Psoas muscle (tissue), 8 donors: ENCODE data around the gene MYO5B. TPM values are rescaled to one million over a fixed set of nuclear protein-coding genes. Genes with fewer than 3 reads are reported as not detected.
"Not testable (repeated sequence)": the region's sequence is repeated elsewhere in the genome, so short reads cannot be mapped to it uniquely, and the experiment has no call there.

Experiments used
- ATAC-seq, 4 donors: fragments of 200-7000 bp; cut with Tn5 transposase; one replicate each; pipeline ENCODE4 v1.9.1; 2020; ENCODE audit warnings: moderate library complexity in 3 of 4, mild to moderate bottlenecking in 2 of 4
- DNase-seq, 2 donors: peaks; one replicate each; pipeline ENCODE4 v3.0.0-alpha.2; 2020
- H3K27ac ChIP-seq: fragments of 200-600 bp; one replicate; pipeline ENCODE4 v1.8.0; 2022
- H3K27me3 ChIP-seq, 3 donors: fragments of 200-600 bp in 1 of 3; one replicate each; pipeline versions ENCODE4 v1.6.1 to v1.8.0; 2013 to 2022; ENCODE audit warnings: low read length in 2 of 3, mild to moderate bottlenecking in 2 of 3, moderate library complexity in 1 of 3; ENCODE audit not compliant: insufficient read depth in 3 of 3
- H3K36me3 ChIP-seq, 2 donors: fragments of 200-600 bp in 1 of 2; one replicate each; pipeline versions ENCODE4 v1.6.1 to v1.8.0; 2013 to 2022; ENCODE audit warnings: low read depth in 1 of 2, mild to moderate bottlenecking in 1 of 2, moderate library complexity in 1 of 2; ENCODE audit not compliant: insufficient read depth in 1 of 2
- H3K4me1 ChIP-seq: fragments of 200-600 bp; one replicate; pipeline ENCODE4 v1.8.0; 2022
- H3K4me3 ChIP-seq: fragments of 200-600 bp; one replicate; pipeline ENCODE4 v1.8.0; 2022; ENCODE audit warnings: mild to moderate bottlenecking
- H3K9me3 ChIP-seq: fragments of 200-600 bp; one replicate; pipeline ENCODE4 v1.8.0; 2022
- WGBS, 3 donors: extraction: QIAGEN DNeasy Blood & Tissue Kit; methylation state at CpG; one replicate each; pipeline versions ENCODE4 v1.1.6 to v1.1.7; 2013; 5-methylcytosine and 5-hydroxymethylcytosine counted together
- intact Hi-C, 2 donors: fragments of 100-400 bp; cut with DNase I; formaldehyde crosslinking; loops; one replicate each; pipeline versions ENCODE4 v1.11.0 to v1.14.2; 2022
- long read RNA-seq, 2 donors: library from polyadenylated mRNA; unstranded; transcript quantifications; one replicate each; pipeline ENCODE4 v2.0.0, GENCODE V29; 2021
- polyA plus RNA-seq, 3 donors: library from polyadenylated mRNA; stranded (reverse); fragments of 200-250 nt; gene quantifications; one replicate each; pipeline ENCODE4 v1.2.3, GENCODE V29; 2013
- total RNA-seq, 4 donors: library from RNA; stranded (reverse); fragmentation: NEBNext Ultra II Directional in 2 of 4; extraction: Animal tissue kit (Norgen Biotek cat#: 25700) in 2 of 4; gene quantifications; one replicate each; pipeline versions ENCODE4 v1.2.1 to v1.2.4, GENCODE V29; 2021 to 2023
- TF ChIP-seq, protein P1 (sequence below): fragments of 200-600 bp; IDR thresholded peaks from one replicate; pipeline ENCODE4 v1.8.0; 2022; ENCODE audit warnings: antibody characterized with exemption
- donor health status: healthy with polysubstance abuse.
- donor health status: DM: no; HTN: no; CAD: no; lungs with moderate emphysema.
- donor health status: Bipolar disorder and iron deficiency.
- donor health status: healthy.
- donor health status: DM: yes; HTN: yes; CAD: no.
- donor health status: DM: no; HTN: no; CAD: no.
- donor health status: DM: no; HTN: no; CAD: no.
- donor health status: DM: yes; HTN: yes; CAD: no.

MYO5B gene
- total RNA-seq (under 1 TPM; 0.13 to 0.88 (median 0.45) TPM), polyA plus RNA-seq (1 to 10 TPM in 1 of 3 donors, under 1 TPM in 2; 0.10 to 1.2 (median 0.11) TPM)
- long read RNA-seq, donor 1: 0 reads
- long read RNA-seq, donor 2: 0 reads

DNA sequence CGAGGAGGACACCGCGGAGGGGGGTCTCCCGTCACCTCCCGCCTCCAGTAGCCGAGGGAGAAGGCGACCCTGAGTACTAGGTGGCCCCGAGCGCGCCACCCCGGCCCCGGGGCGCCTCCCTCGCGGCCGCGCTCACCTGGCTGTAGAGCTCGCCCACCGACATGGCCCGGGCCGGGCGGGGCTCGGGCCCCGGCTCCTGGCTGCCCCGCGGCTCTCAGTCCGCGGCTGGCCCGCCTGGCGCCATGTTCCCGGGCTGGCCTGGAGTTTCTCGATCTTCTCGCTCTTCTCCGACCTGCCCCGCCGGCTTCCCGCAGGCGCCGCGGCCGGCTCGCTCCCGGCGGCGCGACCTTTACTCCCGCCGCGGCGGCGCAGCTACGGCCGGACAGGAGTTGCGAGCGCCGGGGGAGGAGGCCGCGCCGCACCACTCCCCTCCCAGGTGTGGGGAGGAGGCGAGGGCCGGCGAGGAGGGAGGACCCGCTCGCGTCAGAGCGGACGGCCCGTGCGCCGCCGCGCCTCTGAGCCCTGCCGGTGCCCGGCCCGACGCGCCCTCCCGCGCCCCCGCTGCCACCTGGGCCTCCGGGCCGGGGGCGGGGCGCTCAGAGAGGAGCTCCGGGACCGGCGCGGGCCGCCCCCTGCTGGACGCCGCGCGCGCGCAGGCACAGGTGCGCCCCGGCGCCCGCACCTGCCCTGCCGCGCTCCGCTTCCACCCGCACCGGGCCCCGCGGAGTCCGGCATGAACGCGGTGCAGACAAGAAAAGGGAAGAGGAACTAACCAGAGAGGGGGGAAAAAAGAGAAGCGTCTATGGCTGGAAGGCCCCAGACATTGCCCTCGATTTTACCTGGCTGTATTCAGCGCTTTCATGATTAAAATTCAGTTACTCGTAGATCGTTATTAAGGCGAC is at the start of gene MYO5B:
TSS of gene MYO5B (minus strand) at position 517 of the 902 bp plus-strand sequence. CDS start at position 163, 354 bp downstream.
- DNase-seq (peak; percentile 27 to 56), ATAC-seq (peak; percentile 80 to 91 (median 88))
- 1 to 2% (median 2%) methylated on average over 40 to 114 of the region's 115 CpGs for WGBS, 3 donors
- Histone ChIP-seq H3K27ac (no peak within 1 kb of the TSS), H3K27me3 (peaks cover 3 to 86% (median 25%) of the 10 kb centered on the region in 3 donors), H3K4me1 (peaks cover 3% of the 10 kb centered on the region), H3K4me3 (peak within 1 kb of the TSS; percentile 68), H3K36me3 (no peaks in the 10 kb centered on the region), H3K9me3 (no peaks in the 10 kb centered on the region)
- TF ChIP-seq, protein P1, sequence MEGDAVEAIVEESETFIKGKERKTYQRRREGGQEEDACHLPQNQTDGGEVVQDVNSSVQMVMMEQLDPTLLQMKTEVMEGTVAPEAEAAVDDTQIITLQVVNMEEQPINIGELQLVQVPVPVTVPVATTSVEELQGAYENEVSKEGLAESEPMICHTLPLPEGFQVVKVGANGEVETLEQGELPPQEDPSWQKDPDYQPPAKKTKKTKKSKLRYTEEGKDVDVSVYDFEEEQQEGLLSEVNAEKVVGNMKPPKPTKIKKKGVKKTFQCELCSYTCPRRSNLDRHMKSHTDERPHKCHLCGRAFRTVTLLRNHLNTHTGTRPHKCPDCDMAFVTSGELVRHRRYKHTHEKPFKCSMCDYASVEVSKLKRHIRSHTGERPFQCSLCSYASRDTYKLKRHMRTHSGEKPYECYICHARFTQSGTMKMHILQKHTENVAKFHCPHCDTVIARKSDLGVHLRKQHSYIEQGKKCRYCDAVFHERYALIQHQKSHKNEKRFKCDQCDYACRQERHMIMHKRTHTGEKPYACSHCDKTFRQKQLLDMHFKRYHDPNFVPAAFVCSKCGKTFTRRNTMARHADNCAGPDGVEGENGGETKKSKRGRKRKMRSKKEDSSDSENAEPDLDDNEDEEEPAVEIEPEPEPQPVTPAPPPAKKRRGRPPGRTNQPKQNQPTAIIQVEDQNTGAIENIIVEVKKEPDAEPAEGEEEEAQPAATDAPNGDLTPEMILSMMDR: peak; percentile 70
- intact Hi-C loops: loop anchor here (2.0 to 10.0 kb wide), 5 partner anchors 183 to 680 kb away; partner anchors contain the start of gene ACAA2 (in 1 of the 2)

DNA sequence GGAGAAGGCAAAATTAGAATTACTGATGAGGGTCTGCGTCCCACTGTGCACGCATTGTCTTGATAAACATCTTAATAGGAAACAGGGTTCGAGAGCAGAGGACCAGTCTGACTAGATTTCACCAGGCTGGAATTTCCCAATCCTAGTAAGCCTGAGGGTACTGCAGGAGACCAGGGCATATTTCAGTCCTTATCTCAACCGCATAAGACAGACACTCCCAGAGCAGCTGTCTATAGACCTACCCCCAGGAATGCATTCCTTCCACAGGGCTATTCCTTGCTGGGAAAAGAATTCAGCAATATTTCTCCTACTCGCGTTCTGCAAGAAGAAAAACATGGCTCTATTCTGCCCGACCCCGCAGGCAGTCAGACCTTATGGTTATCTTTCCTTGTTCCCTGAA is 46.8 kb upstream of the MYO5B start:
- H3K27ac ChIP-seq, H3K36me3 ChIP-seq, H3K4me3 ChIP-seq, DNase-seq, H3K27me3 ChIP-seq, intact Hi-C loops, H3K9me3 ChIP-seq, H3K4me1 ChIP-seq, ATAC-seq: not testable (repeated sequence)
- 74 to 90% (median 89%) methylated on average over 8 of the region's 8 CpGs for WGBS, 3 donors

DNA sequence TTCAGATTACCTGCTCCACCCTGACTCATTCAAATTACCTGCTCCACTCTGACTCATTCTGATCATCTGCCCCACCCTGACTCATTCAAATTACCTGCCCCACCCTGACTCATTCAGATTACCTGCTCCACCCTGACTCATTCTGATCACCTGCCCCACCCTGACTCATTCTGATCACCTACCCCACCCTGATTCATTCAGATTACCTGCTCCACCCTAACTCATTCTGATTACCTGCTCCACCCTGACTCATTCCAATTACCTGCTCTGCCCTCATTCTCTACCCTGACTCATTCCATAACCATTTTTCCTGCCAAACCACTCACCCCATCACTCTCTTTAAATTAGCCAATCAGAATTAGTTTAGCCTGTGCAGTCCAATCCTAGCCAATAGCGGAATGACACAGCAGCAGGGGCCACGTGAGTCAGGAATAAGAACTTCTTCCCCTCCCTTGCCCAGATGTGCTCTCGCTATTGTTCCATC is 45.2 kb upstream of the MYO5B start:
- no peak overlapping the region for H3K4me3 ChIP-seq
- H3K36me3 ChIP-seq: no peaks in the 10 kb centered on the region
- WGBS, 3 donors: 81 to 84% (median 83%) methylated on average over 3 of the region's 3 CpGs
- ATAC-seq: no peak
- TF ChIP-seq, protein P1: no peak
- H3K9me3 ChIP-seq: no peaks in the 10 kb centered on the region
- H3K27ac ChIP-seq: no peak overlapping the region
- intact Hi-C loops: no loop called here
- DNase-seq: no peak
- no peaks in the 10 kb centered on the region for H3K27me3 ChIP-seq
- H3K4me1 ChIP-seq: no peaks in the 10 kb centered on the region

DNA sequence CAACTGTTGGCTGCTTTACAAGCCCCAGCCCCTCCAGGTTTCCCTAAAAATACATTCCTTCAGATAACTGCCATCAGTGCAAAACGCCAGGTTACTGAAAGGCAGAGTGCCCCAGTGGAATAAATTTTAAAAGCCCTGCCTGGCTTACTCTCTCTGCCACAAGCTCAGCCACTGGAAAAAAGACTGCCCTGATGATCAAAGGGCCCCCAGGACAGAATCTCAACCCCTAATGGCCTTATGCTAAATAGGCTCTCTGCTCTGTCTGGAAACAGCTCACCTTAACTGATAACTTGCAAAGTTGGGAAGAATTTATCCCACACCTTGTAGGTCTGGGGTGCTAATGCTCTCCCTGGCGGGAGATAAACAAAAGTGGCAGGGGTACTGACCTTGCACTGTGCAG is 37.5 kb upstream of the MYO5B start:
- H3K27ac ChIP-seq: no peak overlapping the region
- WGBS, 3 donors: 60 to 75% (median 69%) methylated on average over 2 of the region's 2 CpGs
- no peaks in the 10 kb centered on the region for H3K9me3 ChIP-seq
- no peaks in the 10 kb centered on the region for H3K36me3 ChIP-seq
- intact Hi-C loops: no loop called here
- no peaks in the 10 kb centered on the region for H3K27me3 ChIP-seq
- ATAC-seq (no peak), DNase-seq (no peak)
- no peak overlapping the region for H3K4me3 ChIP-seq
- no peaks in the 10 kb centered on the region for H3K4me1 ChIP-seq
- TF ChIP-seq, protein P1: no peak

DNA sequence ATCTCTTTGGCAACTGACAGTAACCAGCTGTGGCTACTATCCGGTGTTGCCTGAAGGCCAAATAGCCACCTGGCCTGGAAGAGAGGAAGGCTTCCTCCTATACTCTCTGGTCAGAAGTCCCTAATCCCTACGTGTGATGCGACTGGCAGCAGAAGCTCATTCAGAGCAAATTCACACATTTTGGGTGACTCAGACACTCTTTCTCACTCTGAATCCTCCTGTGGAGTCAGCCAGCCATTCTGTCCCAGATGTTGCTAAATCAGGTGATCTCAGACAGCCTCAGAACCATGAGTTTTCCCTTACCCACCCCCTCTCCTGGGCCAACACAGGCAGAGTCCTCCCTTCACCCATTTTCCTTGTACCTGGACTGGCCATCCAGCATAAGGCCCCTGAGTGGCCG is 36.7 kb upstream of the MYO5B start:
- no peaks in the 10 kb centered on the region for H3K36me3 ChIP-seq
- TF ChIP-seq, protein P1: no peak
- intact Hi-C loops: no loop called here
- WGBS, 3 donors: 73 to 78% (median 76%) methylated on average over 4 of the region's 4 CpGs
- DNase-seq (no peak), ATAC-seq (no peak)
- no peaks in the 10 kb centered on the region for H3K27me3 ChIP-seq
- H3K27ac ChIP-seq: no peak overlapping the region
- H3K9me3 ChIP-seq: no peaks in the 10 kb centered on the region
- no peak overlapping the region for H3K4me3 ChIP-seq
- H3K4me1 ChIP-seq: no peaks in the 10 kb centered on the region

DNA sequence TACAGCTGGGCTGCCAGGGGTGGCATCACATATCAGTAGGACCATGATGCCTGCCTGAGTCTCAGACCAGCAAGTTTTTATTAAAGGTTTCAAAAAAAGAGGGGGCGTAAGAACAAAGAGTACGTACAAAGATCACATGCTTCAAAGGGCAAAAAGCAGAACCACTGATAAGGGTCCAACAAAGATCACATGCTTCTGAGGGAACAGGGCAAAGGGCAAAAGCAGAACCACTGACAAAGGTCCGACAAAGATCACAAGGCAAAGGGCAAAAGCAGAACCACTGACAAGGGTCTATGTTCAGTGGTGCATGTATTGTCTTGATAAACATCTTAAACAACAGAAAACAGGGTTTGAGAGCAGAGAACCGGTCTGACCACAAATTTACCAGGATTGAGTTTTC is 25.3 kb upstream of the MYO5B start:
- intact Hi-C loops: not testable (repeated sequence)

More for the DNA sequence above, 25.3 kb upstream of the MYO5B start:
- not testable (repeated sequence) for H3K27ac ChIP-seq, H3K27me3 ChIP-seq, DNase-seq, H3K36me3 ChIP-seq, H3K4me3 ChIP-seq, H3K4me1 ChIP-seq, ATAC-seq, H3K9me3 ChIP-seq
- 93 to 96% (median 93%) methylated on average over 4 of the region's 4 CpGs for WGBS, 3 donors
